Urinary bladder (tissue), 4 donors: ENCODE results near the gene NPB. TPM values are rescaled to one million over a fixed set of nuclear protein-coding genes. Genes with fewer than 3 reads are reported as not detected.

Source experiments
- DNase-seq: peaks from one replicate; pipeline ENCODE4 v3.0.0-alpha.2; 2015; ENCODE audit errors: extremely low spot score
- H3K27ac ChIP-seq: one replicate; pipeline ENCODE4 v1.5.1; 2013; ENCODE audit warnings: low read depth, mild to moderate bottlenecking, moderate library complexity
- H3K36me3 ChIP-seq: one replicate; pipeline ENCODE4 v1.6.1; 2013; ENCODE audit warnings: mild to moderate bottlenecking, moderate library complexity; ENCODE audit not compliant: insufficient read depth
- H3K4me1 ChIP-seq: one replicate; pipeline ENCODE4 v1.6.1; 2013; ENCODE audit warnings: mild to moderate bottlenecking, moderate library complexity; ENCODE audit not compliant: insufficient read depth
- H3K4me3 ChIP-seq: one replicate; pipeline ENCODE4 v1.5.1; 2013; ENCODE audit warnings: low read depth, low read length
- WGBS: extraction: QIAGEN DNeasy Blood & Tissue Kit; methylation state at CpG from one replicate; pipeline ENCODE4 v1.1.7; 2013; 5-methylcytosine and 5-hydroxymethylcytosine counted together
- polyA plus RNA-seq: library from polyadenylated mRNA; stranded (reverse); fragments of 200-250 nt; gene quantifications from one replicate; pipeline ENCODE4 v1.2.3, GENCODE V29; 2013
- total RNA-seq: library from RNA; depleted of rRNA; stranded (reverse); fragments of >200 nt; gene quantifications from one replicate; pipeline ENCODE4 v1.2.3, GENCODE V29; 2014
- donor health status: healthy with polysubstance abuse.
- donor health status: healthy.

Gene NPB
- total and polyA plus RNA-seq, 2 donors = 0.69 to 0.85 TPM

GRCh38 chr17:81899514-81900166 is 2.4 kb upstream of the NPB start:
- WGBS = 92% methylated on average over 22 of the region's 22 CpGs
- Histone ChIP-seq H3K27ac (no peak overlapping the region), H3K36me3 (peaks cover 3% of the 10 kb centered on the region), H3K4me1 (no peaks in the 10 kb centered on the region), H3K4me3 (no peak overlapping the region)
- no peak for DNase-seq

GRCh38 chr17:81900181-81900820 is 1.7 kb upstream of the NPB start:
- H3K4me1 ChIP-seq = no peaks in the 10 kb centered on the region
- no peak overlapping the region for H3K4me3 ChIP-seq
- WGBS = 81% methylated on average over 18 of the region's 18 CpGs
- peaks cover 3% of the 10 kb centered on the region for H3K36me3 ChIP-seq
- no peak overlapping the region for H3K27ac ChIP-seq
- no peak for DNase-seq

- no peak for DNase-seq
- peaks cover 3% of the 10 kb centered on the region for H3K36me3 ChIP-seq
- H3K4me3 ChIP-seq = peak overlapping the region; percentile 25
- no peak overlapping the region for H3K27ac ChIP-seq
- no peaks in the 10 kb centered on the region for H3K4me1 ChIP-seq
- 52% methylated on average over 21 of the region's 21 CpGs for WGBS
These were observed 643 bp upstream of the NPB start for GRCh38 chr17:81901167-81902022.

GRCh38 chr17:81902653-81903414 is 796 bp downstream of the NPB start:
- H3K4me3 ChIP-seq = peak overlapping the region; percentile 25
- H3K27ac ChIP-seq = no peak overlapping the region
- 36% methylated on average over 47 of the region's 47 CpGs for whole genome bisulfite sequencing

GRCh38 chr17:81903415-81903831 is 1.4 kb downstream of the NPB start:
- Histone ChIP-seq H3K4me3 (no peak overlapping the region), H3K36me3 (peaks cover 3% of the 10 kb centered on the region), H3K4me1 (no peaks in the 10 kb centered on the region), H3K27ac (no peak overlapping the region)
- no peak for DNase-seq
- WGBS = 93% methylated on average over 10 of the region's 10 CpGs

More at GRCh38 chr17:81902653-81903414, 796 bp downstream of the NPB start:
- no peak for DNase-seq
- no peaks in the 10 kb centered on the region for H3K4me1 ChIP-seq
- H3K36me3 ChIP-seq = peaks cover 3% of the 10 kb centered on the region

- 95% methylated on average over 24 of the region's 24 CpGs for WGBS
- Histone ChIP-seq H3K36me3 (peaks cover 2% of the 10 kb centered on the region), H3K4me1 (no peaks in the 10 kb centered on the region), H3K4me3 (no peak overlapping the region), H3K27ac (no peak overlapping the region)
- DNase-seq = no peak
These were observed 2.0 kb downstream of the NPB start for GRCh38 chr17:81903896-81904599.

- 92% methylated on average over 28 of the region's 28 CpGs for WGBS
- DNase-seq = no peak
- no peak overlapping the region for H3K27ac ChIP-seq
- no peaks in the 10 kb centered on the region for H3K36me3 ChIP-seq
- no peak overlapping the region for H3K4me3 ChIP-seq
- no peaks in the 10 kb centered on the region for H3K4me1 ChIP-seq
These were observed 2.8 kb downstream of the NPB start for GRCh38 chr17:81904600-81905423.

GRCh38 chr17:81905424-81905875 is 3.4 kb downstream of the NPB start:
- H3K4me3 ChIP-seq = no peak overlapping the region
- DNase-seq = no peak
- H3K4me1 ChIP-seq = no peaks in the 10 kb centered on the region
- no peak overlapping the region for H3K27ac ChIP-seq
- 93% methylated on average over 16 of the region's 16 CpGs for WGBS
- no peaks in the 10 kb centered on the region for H3K36me3 ChIP-seq

- no peaks in the 10 kb centered on the region for H3K4me1 ChIP-seq
- no peaks in the 10 kb centered on the region for H3K36me3 ChIP-seq
- DNase-seq = no peak
- 95% methylated on average over 10 of the region's 10 CpGs for WGBS
- H3K27ac ChIP-seq = no peak overlapping the region
- no peak overlapping the region for H3K4me3 ChIP-seq
These were observed 4.0 kb downstream of the NPB start for GRCh38 chr17:81905993-81906392.

GRCh38 chr17:81906476-81907218 is 4.6 kb downstream of the NPB start:
- no peak overlapping the region for H3K27ac ChIP-seq
- no peak for DNase-seq
- no peak overlapping the region for H3K4me3 ChIP-seq
- H3K4me1 ChIP-seq = no peaks in the 10 kb centered on the region
- whole genome bisulfite sequencing = 92% methylated on average over 15 of the region's 15 CpGs
- H3K36me3 ChIP-seq = no peaks in the 10 kb centered on the region

- no peak for DNase-seq
- no peak overlapping the region for H3K4me3 ChIP-seq
- 91% methylated on average over 26 of the region's 26 CpGs for WGBS
- H3K36me3 ChIP-seq = no peaks in the 10 kb centered on the region
- H3K4me1 ChIP-seq = no peaks in the 10 kb centered on the region
- H3K27ac ChIP-seq = no peak overlapping the region
These were observed 5.4 kb downstream of the NPB start for GRCh38 chr17:81907219-81908145.
